ENCODE data around the gene CCL7.
"Not testable (repeated sequence)": the region's sequence is repeated elsewhere in the genome, so short reads cannot be mapped to it uniquely, and the experiment has no call there.

Gene CCL7

DNA sequence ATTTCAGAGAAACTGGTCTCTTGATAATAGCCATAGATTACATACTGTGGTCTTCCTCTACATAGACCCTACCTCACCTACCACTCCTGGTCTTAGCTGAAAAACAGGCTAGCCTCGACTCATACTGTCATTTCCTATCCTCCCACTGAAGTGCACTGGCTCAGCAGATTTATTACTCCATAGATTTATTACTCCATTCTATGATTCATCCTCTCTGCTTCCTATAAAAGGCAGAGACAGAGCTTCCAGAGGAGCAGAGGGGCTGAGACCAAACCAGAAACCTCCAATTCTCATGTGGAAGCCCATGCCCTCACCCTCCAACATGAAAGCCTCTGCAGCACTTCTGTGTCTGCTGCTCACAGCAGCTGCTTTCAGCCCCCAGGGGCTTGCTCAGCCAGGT is at the start of gene CCL7:
Gene CCL7, plus strand, starts transcription at position 253 of the 400 bp plus-strand sequence. Its CDS starts 70 bp downstream, at position 323.
- DNase-seq = no peak

DNA sequence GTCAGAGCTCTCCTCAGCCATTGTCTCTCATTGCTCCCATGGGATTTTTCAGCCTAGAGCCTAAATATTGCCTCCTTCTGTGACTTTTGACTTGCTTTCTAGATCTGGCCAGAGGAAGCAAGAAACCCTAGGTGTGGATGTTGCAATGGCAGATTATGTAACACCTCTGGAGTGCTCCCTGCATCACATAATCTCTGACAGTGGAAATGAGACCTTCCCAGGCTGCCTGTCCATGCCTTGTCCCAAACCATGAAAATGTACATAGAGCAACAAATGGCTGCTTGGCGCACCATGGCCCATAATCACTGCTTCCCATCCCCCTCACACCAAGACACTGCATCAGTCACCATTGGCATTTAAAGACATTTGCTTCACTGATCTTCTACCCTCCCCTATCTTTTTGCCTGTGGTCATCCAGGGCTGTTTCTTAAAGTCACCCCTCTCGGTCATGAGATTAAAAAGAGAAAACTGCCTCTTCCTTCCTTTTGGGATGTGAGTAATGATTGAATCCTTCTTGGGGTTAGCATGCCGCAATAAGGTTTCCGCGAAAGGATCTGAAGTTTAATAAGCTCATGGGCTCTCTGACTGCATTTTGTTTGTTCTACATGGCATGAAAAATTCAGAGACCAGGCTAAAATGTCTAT is 49.1 kb upstream of the CCL7 start:
- DNase-seq = no peak

DNA sequence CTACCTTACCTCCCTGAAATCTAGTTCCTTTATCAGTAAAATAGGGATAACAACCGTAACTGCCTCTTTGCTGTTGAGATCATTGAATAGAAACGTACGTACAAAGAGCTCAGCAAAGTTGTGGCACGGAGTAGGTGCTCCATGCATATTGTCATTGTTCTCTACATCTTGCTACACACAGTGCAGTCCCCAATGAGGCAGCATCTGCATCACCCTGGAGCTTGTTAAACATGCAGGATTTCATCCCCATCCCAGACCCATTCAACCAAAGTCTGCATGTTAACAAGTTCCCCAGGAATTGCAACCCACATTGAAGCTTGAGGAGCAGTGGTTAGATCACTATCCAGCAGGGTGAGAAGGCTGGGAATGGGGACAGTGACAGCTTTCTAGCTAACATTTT is 48.6 kb upstream of the CCL7 start:
- DNase-seq = no peak

DNA sequence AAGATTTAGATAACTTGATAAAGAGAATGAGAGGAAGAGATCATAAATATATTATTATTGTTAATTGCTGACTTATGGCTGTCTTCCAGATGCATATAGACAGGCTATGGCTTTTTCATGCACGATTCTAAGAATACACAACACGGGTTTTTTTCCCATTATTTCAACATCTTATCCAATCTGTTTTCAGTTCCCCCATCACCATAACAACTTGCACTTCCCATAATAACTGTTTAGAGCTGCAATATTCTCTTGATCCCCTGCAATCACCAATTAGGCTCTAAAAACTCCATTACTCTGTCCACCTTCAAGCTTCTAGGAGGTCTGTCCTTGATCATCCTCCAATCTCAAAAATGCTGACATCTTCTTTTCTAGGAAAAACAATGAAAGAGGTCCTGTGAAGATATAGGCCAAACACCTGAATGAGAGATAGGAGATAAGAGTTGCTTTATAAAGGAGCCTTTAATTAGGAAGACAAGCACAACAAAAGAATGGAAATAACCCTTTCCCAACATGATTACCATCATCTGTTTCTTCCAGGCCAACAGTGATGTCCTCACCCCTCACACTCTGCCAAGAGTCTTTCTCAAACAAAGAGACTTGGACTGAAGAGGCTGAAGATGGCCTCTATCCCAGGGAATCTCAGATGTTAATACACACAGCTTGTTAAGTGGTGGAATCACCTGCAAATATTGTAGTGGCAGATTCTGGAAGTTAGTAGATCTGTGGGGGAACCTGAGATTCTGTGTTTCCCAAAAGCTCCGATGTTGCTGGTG is 47.1 kb upstream of the CCL7 start:
- no peak for DNase-seq

DNA sequence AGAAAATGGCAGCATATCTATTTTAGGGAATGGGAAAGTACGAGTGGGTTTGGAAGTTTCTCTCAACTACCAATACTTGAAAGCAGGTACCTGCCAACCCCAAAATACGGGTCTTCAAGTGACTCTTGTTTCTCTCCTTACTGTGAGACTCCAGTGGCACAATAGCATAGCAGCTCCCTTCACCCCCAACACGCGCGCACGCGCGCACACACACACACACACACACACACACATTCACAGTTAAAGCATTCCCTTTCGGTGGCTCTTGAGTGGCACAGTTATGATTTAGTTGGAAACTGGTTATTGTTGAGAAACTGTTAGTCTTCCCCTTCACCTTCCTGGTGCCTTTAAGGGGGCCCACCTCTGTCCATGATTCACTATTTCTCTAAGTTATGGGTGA is 45.0 kb upstream of the CCL7 start:
- no peak for DNase-seq

DNA sequence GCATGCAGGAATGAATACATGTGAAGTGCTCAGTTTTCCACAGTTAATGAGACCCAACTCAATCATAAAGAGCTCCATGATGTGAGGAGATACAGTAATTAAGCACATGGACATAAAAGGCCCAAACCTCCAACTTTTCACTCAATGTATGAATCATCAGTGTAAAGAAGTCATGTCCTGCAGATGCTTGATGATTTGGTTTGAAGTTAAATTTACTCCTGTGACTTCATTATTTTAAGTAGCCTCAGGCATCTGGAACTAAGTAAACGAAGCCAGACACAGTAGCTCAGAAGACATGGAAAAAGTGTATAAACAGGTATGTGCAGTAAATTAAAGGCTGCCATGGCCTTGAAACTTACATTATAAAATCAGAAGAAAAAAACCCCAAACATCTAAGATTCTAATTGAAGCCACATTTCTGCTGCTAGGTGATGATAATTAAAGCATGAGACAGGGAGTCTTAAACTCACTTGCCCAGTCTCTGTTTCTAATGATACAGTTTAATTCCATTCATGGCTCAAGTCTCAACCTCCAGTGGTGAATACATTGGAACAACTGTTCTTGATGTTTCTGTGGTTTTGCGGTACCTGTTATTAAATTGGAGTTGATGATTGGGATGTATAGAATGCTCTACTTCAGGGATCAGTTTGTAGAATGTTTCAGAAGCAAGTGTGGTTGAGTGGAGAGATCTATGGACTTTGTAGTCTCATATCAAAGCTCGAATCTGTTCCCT is 43.8 kb upstream of the CCL7 start:
- no peak for DNase-seq

DNA sequence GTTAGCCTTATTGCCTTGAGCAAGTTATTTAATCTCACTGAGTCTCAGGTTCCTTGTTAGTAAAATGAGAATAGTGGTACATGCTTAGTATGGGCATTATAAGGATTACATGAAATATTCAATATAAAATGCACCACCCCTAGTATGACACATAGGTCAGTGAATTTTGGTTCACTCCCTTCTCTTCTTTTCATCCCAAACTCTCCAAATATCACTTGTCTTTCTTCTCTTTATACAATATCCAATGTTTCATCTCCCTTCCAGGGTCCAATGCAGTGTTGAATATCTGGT is 43.3 kb upstream of the CCL7 start:
- no peak for DNase-seq

DNA sequence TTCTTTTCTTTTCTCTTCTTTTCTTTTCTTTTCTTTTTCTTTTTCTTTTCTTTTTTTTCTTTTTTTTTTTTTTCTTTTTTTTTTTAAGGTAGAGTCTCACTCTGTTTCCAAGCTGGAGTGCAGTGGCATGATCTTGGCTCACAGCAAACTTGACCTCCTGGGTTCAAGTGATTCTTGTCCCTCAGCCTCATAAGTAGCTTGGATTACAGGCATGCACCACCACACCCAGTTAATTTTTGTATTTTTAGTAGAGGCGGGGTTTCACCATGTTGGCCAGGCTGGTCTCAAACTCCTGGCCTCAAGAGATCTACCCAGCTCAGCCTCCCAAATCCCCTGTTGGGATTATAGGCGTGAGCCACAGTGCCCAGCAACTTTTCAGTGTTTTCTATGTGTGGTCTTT is 42.7 kb upstream of the CCL7 start:
- not testable (repeated sequence) for DNase-seq

DNA sequence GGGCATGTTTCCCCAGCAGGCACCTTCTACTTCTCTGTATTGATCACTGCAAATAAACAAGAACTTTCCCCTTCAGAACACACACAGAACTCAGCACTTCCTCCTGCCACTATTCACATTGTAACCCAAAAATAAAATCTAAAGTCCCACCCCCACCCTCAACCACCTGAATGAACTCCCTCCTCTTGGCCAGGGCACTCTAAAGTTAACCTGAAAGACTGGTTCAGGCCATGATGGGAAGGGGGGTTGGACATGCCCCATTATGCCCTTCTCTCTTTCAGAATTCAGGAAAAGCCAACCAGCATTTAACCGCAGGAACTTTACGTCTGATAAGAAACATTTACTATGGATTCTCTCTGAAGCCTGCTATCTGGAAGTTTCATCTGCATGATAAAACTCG is 42.3 kb upstream of the CCL7 start:
- DNase-seq = no peak

DNA sequence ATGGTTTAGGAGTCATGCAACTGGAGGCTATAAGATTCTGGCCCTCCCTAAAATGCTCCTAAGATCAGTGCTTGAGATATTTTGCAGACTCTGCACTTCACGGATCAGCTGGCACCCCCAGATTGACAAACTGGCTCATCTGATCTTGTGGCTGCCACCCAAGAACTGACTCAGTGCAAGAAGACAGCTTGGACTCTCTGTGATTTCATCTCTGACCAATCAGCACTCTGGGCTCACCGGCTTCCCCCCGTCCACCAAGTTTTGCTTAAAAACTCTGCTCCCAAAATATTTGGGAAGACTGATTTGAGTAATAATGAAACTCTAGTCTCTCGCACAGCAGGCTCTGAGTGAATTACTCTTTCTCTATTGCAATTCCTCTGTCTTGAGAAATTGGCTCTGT is 41.2 kb upstream of the CCL7 start:
- no peak for DNase-seq

DNA sequence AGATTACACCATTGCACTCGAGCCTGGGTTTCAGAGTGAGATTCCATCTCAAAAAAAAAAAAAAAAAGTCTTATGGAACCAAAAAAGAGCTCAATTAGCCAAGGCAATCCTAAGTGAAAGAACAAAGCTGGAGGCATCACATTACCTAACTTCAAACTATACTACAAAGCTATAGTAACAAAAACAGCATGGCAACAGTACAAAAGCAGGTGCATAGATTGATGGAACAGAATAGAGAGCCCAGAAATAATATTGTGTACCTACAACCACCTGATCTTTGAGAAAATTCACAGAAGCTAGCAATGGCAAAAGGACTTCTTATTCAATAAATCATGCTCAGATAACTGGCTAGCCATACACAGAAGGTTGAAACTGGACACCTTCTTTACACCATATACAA is 39.7 kb upstream of the CCL7 start:
- DNase-seq = no peak

DNA sequence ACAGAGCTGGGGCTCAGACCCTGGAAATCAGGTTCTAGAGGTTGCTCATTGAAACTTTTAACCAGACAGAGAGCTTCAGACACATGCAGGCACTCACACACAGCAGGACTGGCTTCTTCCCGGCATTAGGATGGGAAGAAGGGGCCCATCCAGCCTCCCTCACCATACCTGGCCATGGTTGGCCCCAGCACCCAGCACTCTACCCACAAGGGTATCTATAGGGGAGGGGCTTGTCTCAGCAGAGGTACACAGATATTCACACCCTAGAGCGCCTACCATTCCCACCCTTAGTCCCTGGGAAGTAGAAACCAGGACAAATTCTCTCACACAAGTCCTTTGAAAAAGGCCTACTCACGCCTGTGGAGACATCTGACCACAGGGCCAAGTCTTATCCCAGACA is 35.4 kb upstream of the CCL7 start:
- no peak for DNase-seq

DNA sequence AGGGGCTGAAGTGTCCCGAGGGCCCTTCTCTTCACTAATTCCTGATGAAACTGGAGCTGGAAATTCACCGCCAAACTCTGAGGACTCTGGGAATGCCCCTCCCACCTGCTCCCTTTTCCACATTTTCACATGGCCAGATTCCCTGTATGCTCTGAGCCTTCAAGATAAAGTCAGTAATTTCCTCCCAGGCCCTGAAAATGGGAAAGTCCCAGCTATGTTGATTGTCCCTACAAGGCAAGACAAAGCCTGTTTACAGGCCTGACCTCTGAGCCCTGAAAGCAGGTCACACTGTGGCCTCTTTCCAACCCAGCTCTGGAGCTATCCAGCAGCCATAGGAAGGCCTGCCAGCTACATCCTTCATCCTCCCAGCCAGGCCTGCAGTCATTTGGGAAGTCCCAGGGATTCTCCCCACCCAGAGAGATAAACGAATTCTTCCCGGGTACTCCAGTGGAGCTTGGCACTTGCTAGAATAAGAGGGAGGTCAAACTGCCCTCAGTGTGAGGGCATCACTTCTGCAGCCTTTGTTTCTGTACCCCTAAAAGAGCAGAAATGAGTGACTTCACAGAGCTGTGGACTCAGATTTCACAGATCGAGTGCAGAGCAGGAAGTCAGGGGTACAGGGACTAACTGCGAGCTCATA is 34.5 kb upstream of the CCL7 start:
- no peak for DNase-seq

DNA sequence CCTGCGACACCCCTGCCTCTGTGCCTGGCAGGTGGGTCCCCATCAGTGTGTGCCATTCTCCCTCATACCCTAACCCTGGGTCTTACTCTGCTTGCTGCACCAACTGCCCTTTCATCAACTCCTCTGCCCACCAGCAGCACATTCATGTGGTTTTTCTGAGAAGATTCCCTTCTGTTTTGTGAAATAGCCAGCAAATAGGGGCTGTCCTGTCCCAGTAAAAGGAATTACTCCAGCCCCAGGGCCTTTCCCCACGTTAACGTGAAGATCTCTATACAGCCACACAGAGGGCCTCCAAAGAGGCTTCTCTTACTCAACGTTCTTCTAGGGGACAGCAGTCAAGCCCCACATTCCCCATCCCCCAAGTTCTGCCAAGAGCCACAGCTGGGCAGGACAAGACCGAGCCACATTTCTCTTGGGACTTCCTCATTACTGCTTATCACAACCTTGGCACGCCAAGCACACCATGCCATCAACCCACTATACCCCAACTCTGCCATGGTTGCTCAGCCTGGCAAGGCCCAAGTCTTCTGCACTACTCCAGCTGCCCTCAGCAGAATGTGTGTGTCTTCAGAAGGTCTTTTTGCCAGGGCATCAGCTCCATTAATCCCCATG is 33.6 kb upstream of the CCL7 start:
- no peak for DNase-seq

DNA sequence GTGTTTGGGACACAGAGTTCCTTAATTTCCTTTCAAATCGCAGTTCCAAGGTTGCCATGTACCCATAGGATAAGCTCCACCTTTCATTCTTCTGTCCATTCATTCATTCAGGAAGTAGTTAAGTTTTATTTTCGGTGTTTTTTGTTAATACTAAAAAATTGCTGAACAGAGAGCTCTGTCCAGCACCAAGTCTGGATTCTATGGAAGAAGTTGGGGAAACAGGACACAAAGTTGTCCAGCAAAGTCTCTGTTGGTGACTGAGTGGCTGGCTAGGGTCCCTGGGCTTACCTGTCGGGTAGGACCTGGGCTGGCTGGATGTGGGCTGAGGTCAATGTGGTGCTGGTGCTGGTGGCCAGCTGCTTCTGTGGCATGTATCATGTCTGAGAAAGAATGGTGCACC is 32.6 kb upstream of the CCL7 start:
- no peak for DNase-seq

DNA sequence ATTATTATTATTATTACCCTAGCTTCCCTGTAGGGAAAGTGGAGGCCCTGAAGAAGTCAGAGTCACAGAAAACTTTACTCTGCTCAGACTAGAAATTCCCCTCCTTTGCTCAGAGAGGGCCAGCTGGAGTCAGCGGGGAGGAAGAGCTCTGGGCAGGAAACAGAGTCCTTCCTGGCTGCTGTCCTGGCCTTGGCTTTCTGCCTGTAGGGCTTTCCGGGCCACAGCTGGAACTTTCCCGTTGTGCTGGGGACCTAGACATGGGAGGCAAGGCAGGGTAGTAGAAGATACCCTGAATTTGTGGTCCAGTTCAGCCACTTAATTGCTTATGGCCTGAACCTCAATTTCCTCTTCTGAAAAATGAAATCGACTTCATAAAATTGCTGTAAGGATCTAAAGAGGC is 29.0 kb upstream of the CCL7 start:
- DNase-seq = no peak

DNA sequence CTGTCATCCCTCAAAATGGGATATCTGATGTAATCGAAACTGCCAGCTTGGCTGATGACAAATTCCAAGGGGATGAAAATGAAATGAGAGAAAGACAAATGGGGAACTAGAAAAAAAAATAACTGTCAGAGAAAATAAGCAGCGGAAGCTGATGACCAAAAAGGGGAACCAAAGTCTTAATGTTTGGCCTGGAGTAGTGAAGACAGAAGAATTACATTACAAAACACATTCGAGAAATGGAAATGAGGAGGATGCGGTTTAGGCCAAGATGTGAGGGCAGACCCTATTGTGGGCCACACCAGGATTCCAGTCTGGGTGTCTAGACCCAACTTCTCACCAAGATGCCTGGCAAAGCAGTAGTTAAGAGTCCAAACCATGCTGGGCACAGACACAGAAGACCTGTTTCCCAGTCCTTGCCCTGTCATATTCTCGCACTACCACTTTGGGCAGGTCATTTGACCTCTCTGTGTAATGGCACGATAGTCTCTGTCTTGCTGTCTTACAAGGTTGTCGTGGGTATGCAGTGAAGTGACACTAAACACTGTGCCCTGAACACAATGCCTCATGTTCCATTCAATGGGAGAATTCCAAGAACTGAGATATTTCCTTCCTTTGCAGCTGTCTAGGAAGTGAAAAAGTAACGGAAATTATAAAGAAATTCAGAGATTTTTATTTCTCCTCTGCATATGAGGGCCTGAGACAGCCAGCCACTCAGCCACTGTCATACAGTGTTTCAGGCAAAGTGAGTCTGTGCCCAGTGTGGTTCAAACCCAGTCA is 27.2 kb upstream of the CCL7 start:
- DNase-seq = no peak

DNA sequence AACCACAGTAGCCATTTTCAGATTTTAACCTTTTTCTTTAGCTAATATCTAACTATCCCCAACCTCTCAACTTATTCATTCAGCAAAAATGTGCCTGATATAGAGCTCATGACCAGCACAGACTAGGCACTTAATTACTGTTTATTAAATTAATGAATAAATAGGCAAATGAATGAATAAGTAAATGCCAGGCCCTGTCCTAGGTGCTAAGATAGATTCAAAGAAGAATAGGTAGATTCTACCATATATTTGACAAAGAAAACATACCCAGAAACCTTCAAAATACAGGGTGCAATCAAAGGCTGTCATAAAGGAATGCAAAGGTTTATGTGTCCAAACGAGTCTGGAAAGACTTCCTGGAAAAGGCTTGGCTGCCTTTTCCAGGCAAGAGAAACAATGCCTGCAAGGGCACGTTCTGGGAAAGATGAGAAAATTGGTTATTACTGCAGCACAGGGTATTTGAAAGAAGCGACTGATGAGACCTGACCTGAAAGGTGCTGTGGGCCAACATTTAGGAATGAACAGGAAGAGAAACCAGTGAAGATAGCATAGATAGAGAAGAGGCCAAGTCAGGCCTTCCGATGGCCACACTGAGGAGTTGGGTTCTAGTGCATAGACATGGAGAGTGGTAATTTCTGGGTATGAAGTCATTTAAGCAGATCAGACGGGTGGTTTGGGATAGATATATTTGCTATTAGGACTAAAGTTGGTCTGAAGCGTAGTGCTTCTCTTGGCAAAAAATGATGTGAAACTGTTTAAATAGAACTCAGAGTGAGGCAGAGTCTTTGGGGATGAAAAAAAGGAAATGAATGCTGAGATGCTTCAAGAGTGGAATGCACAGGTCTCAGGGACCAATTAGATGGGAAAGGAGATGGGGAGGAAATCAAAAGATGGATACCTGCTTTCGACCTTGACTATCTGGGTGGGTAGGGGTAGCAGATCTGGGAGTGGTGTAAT is 26.4 kb upstream of the CCL7 start:
- no peak for DNase-seq

DNA sequence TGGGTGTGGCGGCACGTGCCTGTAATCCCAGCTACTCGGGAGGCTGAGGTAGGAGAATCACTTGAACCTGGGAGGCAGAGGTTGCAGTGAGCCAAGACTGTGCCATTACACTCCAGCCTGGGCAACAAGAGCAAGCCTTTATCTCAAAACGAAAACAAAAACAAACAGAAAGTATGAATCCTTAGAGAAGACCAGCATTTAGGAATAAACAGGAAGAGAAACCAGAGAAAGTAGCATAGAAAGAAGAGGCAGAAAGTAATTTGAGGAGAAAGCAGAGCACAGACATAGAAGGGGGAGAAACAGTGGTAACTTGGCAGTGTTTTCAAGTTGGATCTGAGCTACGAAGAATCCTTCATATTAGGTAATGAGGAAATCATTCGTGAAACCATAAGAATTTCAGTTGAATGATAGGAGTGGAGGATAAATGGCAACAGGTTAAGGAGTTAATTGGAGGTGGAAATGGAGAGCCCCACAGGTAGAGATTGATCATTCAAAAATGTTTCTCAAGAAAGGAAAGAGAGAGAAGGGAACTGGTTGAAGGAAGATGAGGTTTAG is 24.6 kb upstream of the CCL7 start:
- DNase-seq = no peak

DNA sequence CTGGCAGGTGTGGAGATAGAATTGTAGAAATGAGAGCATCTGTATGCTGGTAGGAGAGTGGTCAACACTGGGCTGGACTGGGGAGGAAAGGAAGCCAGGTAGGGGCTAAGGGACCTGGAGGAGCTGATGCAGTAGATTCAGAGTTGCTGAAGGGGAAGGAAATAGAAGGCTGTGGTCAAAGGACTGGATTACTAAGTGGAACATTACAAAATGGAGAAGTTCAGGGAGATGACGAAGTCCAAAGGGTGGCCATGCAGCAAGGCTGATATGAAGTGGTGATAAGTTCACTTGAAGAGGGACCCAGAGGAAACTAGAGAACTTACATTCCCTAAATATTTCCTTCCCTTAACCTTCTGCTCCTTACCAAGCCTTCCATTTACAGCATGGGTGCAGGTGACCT is 23.6 kb upstream of the CCL7 start:
- DNase-seq = no peak

DNA sequence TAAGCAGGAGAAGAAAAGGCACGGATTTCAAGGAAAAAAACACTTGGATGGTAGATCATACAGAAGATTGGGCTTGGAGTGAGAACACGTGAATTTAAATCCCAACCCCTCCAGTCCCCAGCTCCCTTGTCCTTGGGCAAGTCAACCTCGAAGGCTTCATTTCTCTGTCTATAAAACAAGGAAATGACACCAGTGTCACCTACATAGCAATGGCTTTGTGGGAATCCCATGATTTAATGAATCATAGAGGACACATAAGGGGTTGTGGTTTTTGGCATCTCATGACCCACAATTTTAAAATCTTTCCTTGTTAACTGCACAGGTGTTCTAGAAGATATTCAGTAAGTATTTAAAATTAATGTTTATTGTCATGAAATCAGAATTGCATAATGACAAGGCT is 23.1 kb upstream of the CCL7 start:
- no peak for DNase-seq

Data from amniotic stem cell (primary cell).